Stimulated activated CD4-positive, alpha-beta T cell treated with anti-CD3 and anti-CD28 coated beads, Interleukin-15, amount 100 ng/mL, for 1 hour (primary cell): Measurements from ENCODE around the gene GRIK4.
"Not testable (repeated sequence)": the region's sequence is repeated elsewhere in the genome, so short reads cannot be mapped to it uniquely, and the experiment has no call there.

Experiments used
- DNase-seq, 2 donors: peaks; one replicate each; pipeline ENCODE4 v3.0.0-alpha.2; 2020; ENCODE audit warnings: low read depth in 1 of 2, low spot score in 1 of 2

The GRIK4 gene

DNA sequence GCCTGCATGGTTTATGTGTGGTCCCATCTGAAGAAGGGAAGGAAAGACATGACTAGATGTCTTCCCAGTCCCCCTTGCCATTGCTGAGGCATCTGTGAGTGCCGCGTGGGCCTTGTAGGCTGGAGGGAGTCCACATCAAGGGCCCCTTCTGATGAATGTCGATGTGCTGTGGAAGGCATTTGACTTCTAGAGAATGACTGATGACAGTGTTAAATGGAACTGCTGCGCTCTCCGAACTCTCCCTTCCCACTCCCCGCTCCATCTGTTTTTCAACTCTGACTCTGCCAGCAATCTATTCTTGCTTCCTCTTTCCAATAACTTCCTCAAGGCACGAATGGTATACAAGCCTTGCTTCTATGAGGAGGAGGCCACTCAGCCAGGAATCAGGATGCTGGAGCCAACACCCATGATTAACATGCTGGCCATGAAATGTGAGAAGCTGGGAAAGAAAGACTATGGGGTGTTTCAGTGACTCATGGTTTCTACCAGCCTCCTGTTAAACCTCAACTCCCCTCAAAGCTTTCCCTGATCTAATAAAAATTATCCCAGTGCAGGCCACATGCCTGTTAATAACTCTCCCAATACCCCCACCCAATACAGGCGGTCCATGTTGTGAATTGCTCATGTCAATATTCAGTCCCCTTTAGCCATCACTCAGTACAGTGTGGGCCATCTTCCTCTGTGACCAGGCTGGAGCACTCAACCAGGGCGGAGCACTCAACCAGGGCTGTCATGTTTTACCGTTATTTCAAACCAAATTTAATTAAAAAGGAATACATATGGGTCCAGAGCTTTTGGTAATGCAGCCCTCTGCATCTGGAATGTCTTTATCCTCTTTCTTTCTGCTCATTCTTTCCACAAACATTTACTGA, 466.0 kb downstream of the GRIK4 start:
- no peak for DNase-seq

DNA sequence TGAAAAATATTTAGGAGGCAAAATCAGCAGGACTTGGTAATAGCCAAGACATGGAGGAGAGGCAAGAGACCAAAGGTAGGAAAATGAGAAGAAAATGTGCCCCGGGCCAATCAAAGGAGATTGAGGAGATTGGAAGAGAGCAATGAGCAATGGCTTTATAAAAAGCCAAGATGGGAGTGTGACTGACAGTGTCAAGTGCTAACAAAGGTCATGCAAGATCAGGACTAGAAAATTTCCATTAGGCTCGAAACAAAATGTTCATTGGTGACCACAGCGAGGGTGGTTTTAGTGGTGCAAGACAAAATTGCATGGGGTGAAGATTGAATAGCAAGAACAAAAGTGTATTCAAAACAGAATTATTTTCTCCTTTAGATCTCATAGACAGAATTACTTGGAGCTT, 467.2 kb downstream of the GRIK4 start:
- no peak for DNase-seq

DNA sequence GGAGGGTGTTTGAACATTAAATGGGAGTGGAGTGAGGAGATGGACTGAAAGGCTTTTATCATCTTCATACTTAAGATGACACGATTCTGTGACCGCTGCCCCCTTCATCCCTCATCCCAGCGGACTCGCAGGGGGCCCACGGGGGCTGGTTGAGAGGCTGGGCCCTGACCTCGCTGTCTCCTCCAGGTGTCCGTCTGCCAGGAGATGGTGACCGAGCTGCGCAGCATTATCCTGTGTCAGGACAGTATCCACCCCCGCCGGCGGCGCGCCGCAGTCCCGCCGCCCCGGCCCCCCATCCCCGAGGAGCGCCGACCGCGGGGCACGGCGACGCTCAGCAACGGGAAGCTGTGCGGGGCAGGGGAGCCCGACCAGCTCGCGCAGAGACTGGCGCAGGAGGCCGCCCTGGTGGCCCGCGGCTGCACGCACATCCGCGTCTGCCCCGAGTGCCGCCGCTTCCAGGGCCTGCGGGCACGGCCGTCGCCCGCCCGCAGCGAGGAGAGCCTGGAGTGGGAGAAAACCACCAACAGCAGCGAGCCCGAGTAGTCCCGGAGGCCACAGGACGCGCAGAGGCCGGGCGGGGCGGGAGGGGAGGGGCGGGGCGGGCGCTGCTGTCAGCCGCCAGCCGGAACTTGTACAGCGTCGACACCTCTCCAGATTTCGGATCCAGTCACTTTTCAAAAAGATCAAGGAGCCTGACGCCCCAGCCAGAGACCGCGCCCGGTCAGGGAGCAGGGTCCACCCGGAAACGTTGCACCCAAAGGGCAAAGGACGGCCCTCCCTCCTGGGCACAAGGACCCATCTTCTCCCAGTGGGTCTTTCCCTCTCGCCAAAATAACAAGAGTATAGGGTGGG, 474.4 kb downstream of the GRIK4 start:
- peak; percentile 2 to 5 for DNase-seq

DNA sequence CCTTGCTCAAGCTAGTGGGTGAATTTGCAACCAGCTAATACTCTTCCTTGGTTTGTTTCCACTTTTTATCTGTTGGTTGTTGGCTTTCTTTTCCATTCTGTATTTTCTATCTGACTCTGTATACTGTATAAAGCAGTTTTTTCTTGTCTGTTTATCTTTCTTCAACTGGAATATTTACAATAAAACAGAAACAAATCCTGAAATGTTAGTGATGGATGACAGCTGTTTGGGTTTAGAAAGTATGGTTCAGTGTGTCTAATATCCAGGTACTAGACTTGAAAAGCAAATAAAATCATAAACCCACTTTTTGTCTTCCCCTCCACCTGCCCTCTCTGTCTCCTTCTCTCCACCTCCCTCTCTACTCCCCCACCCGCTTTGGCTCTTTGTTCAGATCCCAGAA, 477.1 kb downstream of the GRIK4 start:
- no peak for DNase-seq

DNA sequence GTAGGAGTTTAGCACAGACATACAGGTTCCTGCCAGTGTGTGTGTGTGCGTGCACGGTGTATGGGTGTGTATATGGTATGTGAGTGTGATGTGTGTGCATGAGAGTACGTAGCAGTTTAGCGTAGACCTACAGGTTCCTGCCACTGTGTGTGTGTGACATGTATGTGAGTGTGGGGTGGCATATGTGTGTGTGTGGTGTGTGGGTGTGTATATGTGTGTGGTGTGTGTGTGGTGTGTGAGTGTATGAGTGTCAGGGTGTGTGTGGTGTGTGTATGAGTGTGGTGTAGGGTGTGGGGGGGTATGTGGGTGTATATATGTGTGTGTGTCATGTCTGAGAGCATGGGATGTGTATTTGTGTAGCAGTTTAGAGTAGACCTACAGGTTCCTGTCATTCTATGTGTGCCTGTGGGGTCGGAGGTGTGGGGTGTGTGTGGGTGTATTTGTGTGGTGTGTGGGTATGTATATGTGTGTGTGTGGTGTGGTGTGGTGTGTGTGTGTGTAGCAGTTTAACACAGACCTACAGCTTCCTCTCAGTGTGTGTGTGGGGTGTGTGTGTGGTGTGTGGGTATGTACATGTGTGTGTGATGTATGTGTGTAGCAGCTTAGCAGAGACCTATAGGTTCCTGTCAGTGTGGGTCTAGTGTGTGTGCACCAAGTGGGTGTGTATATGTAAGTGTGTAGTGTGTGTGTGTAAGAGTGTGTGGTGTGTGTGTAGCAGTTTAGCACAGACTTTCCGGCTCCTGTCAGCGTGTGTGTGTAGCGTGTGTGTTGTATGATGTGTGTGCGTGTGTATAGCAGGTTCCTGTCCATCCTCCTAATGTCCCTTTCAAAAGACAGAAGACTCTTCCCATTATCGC, 480.5 kb downstream of the GRIK4 start:
- no peak for DNase-seq

DNA sequence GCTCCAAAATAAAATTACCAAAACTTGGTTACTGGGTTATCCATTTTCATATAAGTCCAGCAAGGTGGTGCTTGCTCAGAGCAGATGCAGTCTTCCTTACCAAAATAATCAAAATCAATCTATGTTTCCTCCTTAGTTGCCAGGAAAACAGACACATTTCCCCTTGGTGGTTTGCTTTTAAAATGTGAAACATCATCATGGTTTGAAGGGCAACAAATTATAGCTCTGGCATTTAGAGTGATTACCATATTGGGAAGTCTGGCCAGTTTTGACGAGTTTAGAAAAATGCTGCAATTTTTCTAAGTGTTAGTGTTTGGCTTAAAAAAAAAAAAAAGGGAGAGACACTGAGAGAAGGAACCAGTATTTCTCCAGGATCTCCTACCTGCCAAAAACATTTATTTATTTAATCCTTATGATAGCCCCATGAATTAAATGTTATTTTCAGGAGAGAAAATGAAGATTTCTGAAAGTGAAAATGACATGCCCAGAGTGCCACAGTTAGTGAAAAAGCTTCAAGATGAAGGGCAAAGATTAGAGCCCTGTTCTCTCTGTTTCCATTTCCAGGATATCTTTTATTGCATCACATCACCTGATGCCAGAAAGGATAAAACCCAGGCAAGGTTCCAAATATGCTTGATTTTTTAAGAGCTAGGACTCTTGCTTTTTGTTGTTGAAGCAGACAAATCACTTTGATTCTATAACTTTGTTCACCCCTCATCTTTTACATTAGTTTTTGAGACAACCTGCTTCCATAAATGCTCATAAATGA, 482.7 kb downstream of the GRIK4 start:
- DNase-seq: no peak

DNA sequence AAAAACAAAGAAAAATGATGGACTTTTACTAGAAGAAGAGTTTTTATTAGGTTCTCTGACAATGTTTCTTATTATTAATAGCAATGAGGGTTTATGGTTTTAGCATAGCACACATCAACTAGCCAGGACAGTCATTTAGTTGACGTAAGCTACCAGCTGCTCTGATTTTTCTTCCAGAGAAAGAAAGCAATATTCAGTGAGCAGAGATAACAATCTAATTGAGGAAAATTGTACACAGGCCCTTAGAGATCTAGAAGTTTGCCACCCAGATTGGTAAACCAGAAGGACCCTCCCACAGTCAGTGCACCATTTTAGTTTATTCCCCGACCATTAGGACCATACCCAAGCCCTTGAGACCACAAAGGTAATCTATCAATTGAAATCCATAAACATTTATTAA, 483.6 kb downstream of the GRIK4 start:
- DNase-seq: no peak

DNA sequence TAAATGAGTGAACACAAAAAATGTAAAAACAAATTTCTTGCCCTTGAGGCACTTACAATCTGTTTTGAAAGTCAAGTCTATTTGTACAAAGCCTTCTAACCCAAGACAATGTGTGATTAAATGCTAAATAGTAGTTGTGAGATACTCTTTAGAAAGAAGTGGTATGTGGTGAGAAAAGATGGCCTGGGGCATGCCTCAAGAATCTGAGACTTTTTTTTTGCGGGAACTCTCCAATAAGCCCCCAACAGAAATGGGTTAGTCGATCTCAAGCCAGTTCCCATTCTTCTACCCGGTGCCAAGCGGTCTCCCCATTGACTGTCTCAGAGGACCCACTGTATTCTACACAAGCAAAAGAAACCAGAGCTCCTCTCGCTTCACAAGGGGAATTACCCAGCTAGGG, 485.4 kb downstream of the GRIK4 start:
- no peak for DNase-seq

DNA sequence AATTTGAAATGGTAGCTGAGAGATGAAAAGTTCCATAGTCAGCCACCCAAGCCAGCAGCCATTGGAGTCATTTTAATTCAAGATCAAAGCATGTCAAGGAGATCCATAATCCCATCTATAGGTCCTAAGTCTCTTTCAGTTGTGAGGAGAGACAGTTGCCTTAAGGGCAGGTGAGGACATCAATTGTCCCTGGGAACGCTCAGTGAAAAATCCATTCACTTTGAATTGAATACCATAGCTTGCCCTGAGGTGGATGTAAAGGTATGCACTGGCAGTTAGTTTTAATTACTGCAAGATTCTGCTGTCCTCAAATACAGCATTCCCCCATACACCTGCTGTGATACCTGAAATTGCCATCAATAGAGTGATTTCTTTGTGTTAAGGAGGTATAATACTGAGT, 487.0 kb downstream of the GRIK4 start:
- DNase-seq: no peak

DNA sequence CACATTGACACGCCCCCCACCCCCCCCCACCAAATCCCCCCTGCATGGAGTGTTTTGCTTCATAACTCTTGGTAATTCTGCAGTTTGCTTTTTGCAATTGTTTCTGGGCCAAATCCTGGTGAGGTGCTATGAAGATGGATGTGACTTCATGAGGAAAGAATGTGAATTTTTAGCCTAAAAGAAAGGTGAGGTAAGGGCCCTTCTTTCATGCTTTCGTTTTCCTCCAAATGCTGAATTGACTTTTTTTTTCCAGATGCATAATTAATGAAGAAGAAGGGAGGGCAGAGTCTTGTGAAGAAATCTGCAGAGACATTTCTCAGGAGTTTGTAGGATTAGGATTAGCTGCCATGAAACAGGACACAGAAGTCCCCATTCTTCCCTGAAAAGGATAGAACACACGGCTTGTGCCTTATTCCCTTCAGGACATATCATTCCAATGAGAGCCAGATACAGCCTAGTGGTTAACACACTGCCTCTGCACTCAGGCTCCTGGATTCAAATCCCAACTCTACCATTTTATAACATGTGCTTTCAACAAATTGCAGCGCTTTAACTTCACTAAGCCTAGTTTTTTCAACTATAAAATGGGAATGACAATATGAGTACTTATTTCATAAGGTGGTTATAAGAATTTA, 492.8 kb downstream of the GRIK4 start:
- DNase-seq: no peak

DNA sequence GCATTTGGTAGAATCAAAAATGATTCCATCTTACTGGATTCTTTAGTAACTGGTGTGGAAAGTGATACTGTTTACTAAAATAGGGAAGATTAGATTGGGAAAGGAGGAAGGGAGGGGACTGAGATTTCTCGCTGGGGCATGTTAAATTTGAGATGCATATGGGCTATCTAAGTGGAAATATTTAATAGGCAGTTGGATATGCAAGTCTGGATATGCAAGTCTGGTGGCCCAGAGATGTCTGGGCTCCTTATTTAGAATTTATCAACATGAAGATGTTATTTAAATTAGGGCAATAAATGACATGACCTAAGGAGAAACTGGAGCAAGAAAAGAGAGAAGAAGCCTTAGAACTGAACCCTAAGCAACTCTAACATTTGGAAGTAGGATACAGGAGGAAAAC, 495.4 kb downstream of the GRIK4 start:
- no peak for DNase-seq

DNA sequence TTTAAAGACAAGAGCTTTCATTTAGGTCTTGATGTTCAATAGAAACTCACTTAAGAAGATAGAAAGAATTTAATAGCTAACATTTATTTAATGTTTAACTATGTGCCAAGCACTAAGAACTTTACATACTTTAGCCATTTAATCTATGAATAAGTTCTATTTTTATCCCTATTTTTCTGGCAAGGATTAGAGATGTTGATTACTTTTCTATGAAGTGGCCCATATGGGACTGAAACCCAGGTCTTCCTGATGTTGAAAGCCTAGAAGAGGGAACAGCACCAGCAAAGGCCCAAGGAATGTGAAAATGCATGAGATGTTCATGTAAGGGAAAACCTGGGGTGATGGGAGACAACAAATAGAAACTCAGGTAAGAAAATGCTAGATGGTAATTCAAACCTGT, 497.0 kb downstream of the GRIK4 start:
- no peak for DNase-seq

DNA sequence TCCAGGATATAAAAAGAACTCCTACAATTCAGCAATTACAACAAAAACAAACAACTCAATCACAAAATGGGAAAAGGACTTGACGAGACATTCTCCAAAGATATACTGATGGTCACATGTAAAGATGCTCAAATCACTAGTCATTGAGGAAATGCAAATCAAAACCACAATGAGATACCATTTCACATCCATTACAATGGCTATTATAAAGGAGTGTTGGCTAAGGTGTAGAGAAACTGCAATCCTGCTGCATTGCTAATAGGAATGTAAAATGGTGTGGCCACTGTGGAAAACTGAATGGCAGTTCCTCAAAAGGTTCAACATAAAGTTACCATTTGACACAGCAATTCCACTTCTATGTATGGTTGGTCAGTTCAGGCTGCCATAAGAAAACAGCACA, 500.5 kb downstream of the GRIK4 start:
- no peak for DNase-seq

DNA sequence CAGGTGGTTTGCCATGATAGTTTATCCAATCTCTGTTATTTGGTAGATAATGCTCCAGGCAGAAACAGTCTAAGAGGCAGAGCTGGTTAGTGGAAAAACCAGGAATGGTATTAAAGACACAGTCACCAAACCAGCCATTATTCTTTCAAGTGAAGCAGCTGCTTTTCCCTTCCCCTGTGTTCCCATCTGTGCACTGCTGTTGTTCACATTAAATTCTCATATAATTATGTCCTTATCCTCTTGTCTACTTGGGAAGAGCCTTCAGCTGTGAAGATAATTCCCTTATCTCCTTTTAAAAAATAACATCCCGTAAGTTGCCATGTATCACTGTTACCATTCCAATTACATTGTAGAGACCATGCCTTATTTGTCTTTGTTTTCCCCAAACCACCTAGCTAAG, 507.2 kb downstream of the GRIK4 start:
- DNase-seq: no peak

DNA sequence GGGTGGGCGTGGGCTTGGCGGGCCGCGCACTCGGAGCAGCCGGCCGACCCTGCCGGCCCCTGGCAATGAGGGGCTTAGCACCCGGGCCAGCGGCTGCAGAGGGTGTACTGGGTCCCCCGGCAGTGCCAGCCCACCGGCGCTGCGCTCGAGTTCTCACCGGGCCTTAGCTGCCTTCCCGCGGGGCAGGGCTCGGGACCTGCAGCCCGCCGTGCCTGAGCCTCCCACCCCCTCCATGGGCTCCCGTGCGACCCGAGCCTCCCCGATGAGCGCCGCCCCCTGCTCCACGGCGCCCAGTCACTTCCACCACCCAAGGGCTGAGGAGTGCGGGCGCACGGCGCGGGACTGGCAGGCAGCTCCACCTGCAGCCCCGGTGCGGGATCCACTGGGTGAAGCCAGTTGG, 510.2 kb downstream of the GRIK4 start:
- DNase-seq: not testable (repeated sequence)

DNA sequence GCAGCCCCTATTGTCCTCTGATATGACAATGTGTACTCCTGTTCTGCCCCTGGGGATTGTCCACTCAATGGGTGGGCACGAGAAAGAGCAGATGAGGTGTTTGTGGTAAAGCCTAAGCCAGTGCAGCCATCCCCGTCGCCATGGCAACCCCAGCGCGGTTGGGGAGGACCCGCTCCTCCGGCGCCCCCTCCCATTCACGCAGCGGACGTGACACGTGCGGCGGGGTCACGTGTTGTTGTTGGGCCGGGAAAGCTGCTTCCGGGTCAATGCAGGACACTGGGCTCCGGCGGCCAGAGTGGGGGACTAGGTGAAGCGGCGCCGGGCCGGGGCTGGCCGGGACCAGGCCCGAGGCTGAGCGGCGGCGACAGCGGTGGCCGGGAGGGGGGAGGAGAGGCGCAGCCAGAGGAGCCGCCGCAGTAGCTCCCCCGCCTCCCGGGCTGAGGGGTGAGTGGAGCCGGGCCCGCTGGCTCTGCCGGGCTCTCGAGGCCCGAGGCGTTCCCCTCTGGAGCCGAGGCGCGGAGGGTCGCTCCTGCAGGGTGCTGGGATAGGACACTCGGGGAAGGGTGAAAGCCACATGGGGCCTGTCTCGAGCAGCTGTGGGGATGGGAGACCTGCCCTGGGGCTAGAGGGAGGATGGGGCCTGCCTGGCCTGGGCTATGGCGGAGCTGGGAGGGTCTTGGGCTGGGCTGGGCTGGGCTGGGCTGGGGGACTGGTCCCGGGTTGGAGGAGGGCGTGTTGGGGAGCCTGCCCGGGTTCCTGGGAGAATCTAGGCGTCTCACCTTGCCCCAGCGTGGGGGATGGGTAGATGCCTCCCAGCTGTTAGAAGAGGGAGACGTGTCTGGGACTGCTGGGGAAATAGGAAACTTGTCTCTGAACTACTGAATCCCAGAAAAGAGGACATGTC, 512.6 kb downstream of the GRIK4 start, which contains the start of gene TBCEL:
Gene TBCEL (plus strand): TSS at position 255 of the 904 bp plus-strand sequence. CDS start 21,589 bp downstream, outside the sequence.
- peak; percentile 52 to 71 for DNase-seq

DNA sequence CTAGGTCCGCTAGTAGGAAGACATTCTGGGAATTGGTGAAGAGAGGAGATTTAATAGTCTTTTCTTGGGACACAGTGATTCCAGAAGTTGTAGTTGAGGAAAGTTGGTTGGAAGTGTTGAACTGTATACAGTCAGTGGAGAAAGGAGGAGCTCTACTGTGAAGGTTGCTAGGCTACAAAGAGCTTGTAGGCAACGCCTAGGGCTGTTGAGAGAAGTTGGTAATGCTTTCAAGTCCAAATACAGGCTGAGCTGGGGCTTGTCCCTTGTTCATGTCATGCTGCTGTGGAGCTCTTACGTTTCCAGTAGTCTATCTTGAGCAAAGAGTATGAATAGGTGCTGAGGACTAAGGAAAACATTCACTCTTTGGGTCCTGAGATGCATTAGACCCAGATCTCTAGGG, 513.4 kb downstream of the GRIK4 start:
- DNase-seq: no peak

DNA sequence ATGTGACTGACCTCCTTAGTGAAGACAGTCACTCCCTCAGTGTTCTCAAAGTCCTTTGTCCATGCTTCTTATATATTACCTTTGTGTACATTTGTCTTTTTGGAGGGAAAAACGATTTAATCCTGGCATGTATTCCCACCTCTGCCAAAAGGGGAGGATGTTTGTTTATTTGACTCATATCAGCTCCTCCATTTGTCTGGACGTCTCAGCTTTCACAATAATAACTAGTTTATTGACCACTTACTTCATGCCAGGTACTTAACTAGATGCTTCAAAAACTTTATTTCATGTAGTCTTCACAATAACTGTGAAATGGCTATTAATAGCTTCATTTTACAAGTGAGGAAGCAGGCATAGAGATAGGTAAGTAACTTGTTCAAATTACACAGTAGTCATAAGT, 517.6 kb downstream of the GRIK4 start:
- no peak for DNase-seq
